GM12874 (cell line): ENCODE results near the gene SYNDIG1.

Experiments
- TF ChIP-seq, protein P1 (sequence below): IDR thresholded peaks from 2 replicates; pipeline ENCODE4 v1.5.1; 2011; ENCODE audit warnings: low read depth, mild to moderate bottlenecking, control low read depth, low read length, moderate library complexity; ENCODE audit not compliant: insufficient read depth

SYNDIG1 gene

DNA sequence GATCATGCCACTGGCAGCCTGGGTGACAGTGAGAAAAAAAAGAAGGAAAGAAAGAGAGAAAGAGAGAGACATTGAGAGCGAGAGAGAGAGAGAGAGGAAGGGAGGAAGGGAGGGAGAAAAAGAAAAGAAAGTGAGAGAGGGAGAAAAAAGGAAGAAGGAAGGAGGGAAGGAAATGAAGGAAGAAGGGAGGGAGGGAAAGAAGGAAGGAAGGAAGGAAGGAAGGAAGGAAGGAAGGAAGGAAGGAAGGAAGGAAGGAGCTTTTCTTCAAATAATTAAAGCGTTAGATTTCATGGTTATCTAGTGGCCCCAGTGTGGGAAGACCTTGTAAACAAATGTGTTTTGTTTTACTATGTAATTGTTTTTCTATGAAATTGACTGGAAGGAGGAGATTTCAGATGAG lies 170.8 kb downstream of the SYNDIG1 start:
- TF ChIP-seq, protein P1, sequence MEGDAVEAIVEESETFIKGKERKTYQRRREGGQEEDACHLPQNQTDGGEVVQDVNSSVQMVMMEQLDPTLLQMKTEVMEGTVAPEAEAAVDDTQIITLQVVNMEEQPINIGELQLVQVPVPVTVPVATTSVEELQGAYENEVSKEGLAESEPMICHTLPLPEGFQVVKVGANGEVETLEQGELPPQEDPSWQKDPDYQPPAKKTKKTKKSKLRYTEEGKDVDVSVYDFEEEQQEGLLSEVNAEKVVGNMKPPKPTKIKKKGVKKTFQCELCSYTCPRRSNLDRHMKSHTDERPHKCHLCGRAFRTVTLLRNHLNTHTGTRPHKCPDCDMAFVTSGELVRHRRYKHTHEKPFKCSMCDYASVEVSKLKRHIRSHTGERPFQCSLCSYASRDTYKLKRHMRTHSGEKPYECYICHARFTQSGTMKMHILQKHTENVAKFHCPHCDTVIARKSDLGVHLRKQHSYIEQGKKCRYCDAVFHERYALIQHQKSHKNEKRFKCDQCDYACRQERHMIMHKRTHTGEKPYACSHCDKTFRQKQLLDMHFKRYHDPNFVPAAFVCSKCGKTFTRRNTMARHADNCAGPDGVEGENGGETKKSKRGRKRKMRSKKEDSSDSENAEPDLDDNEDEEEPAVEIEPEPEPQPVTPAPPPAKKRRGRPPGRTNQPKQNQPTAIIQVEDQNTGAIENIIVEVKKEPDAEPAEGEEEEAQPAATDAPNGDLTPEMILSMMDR: no peak

DNA sequence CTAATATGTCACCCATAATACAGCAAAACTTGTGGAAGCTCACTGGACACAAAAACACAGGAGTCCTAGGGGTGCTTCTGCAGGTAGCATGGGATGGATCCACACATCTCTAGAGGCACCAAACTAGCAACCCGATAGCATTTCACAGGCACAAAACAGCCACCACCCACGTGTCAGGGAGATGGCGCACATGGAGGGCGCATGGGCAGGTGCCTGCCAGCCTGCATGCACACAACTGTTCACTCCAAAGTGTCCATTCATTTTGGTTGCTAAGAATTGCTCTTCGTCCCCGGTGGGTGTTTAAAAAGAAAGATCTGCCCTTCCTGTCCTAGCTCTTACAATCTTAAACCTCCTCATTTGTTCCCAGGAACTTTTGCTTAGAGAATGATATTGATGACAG lies 171.3 kb downstream of the SYNDIG1 start:
- TF ChIP-seq, protein P1: no peak

DNA sequence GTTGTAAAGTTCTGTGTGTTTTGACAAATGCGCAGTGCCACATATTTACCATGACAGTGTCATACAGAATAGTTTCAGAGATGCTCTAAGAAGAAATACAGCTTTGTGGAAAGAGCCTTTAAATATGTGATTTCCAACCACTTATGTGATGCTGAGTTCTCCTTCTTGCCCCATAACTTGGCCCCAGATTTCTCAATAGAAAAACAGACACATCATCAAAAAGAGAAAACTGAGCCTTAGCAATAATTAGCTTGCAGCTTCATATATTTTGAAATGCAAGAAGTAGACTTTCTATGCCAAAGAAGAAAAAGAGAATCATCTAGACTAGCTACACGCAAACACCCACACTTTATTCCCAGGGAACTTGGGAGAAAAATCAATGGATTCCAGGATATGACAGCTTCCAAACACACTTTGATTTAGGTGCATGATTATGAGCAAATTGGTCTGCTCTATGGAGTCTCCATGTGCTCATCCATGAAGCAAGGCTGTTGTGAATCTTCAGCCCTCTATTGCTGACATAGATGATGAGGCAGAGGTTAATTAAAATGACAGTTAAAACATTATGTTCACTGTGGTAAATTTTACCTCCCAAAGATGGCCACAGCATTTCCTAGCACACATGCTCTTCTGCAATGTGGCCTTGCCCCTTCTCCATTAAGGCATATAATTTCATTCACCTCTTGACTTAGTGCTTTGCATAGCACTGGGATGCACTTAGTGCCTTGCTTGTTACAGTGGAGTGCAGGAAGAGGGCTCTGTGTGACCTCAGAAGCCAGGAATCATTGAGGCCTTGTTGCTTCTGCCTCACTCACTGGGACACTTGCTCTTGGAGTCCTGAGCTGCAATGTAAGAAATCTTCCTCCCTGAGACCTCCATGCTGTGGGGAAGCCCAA lies 174.6 kb downstream of the SYNDIG1 start:
- TF ChIP-seq, protein P1: no peak

DNA sequence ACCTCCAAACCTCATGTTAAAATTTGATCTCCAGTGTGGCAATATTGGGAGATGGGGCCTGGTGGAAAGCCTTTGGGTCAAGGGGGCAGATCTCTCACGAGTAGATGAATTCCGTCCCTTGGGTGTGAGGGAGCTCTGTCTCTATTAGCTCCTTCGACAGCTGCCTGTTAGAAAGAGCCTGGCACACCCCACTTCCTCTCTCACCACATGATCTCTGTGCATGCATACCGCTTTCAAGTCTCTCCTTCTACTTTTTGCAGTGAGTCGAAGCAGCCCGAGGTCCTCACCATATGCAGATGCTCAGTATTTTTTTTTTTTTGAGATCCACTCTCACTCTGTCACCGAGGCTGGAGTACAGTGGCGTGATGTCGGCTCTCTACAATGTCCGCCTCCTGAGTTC lies 176.9 kb downstream of the SYNDIG1 start:
- TF ChIP-seq, protein P1: no peak

DNA sequence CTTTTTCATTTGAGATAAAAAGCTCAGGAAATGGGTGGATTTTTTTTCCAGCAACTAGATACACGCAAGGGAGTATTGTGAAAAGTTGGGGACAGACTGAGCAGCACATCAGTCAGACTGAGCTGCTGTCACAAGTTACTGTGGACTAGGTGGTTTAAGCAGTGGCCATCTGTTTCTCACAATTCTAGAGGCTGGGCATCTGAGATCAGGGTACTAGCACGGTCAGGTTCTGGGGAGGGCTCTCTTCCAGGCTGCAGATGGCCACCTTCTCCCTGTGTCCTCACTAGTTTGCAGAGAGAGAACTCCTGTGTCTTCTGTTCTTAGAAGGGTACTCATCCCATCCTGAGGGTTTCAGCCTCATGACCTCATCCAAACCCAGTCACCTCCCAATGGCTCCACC lies 178.3 kb downstream of the SYNDIG1 start:
- TF ChIP-seq, protein P1: no peak

DNA sequence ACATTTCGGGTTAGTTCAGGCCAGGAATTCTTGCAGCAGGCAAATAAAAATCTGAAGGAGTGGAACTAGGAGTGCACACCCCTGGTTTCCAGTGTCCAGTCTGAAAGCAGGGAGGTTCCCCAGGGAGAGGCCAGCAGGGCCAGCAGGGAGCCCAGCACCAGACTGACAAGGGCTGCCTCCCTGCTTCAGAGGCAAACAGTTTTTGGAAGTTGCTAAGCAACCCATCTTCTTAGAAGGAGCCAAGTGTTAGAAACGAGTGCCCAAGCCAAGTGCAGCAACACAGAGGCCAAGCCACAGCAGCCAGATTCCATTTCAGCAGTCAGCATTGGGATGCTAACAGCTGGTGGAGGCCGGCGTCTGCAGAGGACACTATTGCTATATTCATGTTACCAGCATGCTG lies 179.1 kb downstream of the SYNDIG1 start:
- TF ChIP-seq, protein P1: no peak

DNA sequence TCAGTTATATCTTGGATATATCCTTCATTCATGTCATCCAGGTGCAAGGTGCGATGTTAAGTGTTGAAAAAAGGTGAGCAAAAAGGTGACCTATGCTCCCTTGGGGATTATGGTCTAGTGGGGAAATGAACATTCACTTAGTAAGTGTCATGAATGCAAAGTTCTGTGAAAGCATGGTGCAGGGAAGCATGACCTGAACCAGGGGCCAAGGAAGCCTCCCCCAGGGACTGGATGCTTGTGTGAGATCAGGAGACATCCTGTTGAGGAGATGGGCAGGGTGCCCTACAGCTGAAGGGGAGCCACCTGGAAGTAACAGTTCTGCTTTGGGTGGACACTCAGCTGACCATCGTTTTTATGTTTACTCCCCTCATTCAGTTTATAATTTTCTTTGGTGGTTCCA lies 179.5 kb downstream of the SYNDIG1 start:
- TF ChIP-seq, protein P1: no peak
